BJ (cell line): Measurements from ENCODE around the gene KIF3B. TPM values are rescaled to one million over a fixed set of nuclear protein-coding genes. Genes with fewer than 3 reads are reported as not detected.

Experiments
- CTCF ChIA-PET: fragments of 350-600 bp; formaldehyde crosslinking; extraction: SDS; loops from one replicate; lab custom pipeline; 2021; ENCODE audit warnings: antibody characterized with exemption, inconsistent platforms; lab: Yijun Ruan, JAX
- POLR2A ChIA-PET: fragments of 300-600 bp; sonication (Branson Sonifier 250); formaldehyde crosslinking; extraction: SDS; loops from one replicate; lab custom pipeline; 2021; ENCODE audit warnings: antibody characterized with exemption; lab: Charles Lee
- DNase-seq: peaks from one replicate; pipeline ENCODE4 v3.0.0-alpha.2; 2011; ENCODE audit warnings: low read depth
- H3K27me3 ChIP-seq: 2 replicates; pipeline ENCODE4 v1.6.0; 2011; ENCODE audit warnings: low read length; ENCODE audit not compliant: control insufficient read depth, insufficient read depth
- H3K36me3 ChIP-seq: 2 replicates; pipeline ENCODE4 v1.5.1; 2011; ENCODE audit warnings: low read length; ENCODE audit not compliant: control insufficient read depth, insufficient read depth
- H3K4me3 ChIP-seq: 2 replicates; pipeline ENCODE4 v1.5.1; 2011; ENCODE audit warnings: low read depth, mild to moderate bottlenecking, control low read depth, low read length
- polyA plus RNA-seq: library from polyadenylated mRNA; depleted of rRNA; stranded (reverse); fragments of >200 nt; gene quantifications from 2 replicates; pipeline ENCODE4 v1.2.3, GENCODE V29; 2011
- TF ChIP-seq, protein P1 (sequence below): IDR thresholded peaks from 2 replicates; pipeline ENCODE4 v1.5.1; 2011; ENCODE audit warnings: low read depth, mild to moderate bottlenecking, control low read depth, inconsistent platforms, low read length, moderate library complexity; ENCODE audit not compliant: insufficient read depth

Gene KIF3B
- polyA plus RNA-seq, 1 experiment = 20.9 TPM

DNA sequence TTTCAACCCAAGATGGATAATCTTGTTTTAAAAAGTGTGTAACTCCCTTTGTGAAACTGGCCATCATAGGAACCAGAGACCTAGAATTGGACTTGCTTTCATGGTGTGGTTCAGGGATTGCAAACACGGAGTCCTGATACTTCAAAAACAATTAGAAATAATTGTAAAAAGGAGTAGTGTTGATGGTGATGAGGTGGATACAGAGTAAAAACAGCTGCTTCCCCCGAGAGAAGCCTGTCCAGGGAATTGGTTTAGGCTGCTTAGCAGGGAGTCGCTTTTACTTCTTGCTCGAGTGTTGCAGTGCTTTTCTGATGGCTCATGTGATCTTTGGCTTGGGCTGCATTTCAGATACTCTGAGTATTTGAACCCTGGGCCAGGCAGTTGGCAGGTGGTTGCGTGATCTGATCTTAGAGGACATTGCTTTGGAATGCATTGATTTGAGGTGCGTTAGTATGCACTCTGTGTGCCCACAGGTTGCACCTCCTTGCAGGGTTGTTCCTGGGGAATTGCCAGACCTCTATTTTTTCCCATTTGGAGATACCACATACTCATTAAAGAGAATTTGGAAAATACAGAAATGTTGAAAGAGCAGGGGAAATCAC lies 19.5 kb downstream of the KIF3B start:
- CTCF ChIA-PET = interaction anchor here (0.6 kb wide), 1 partner anchor 56 kb away, joined by 5 read pairs; no protein-coding TSS in a partner anchor
- POLR2A ChIA-PET = no interaction called here
- TF ChIP-seq, protein P1, sequence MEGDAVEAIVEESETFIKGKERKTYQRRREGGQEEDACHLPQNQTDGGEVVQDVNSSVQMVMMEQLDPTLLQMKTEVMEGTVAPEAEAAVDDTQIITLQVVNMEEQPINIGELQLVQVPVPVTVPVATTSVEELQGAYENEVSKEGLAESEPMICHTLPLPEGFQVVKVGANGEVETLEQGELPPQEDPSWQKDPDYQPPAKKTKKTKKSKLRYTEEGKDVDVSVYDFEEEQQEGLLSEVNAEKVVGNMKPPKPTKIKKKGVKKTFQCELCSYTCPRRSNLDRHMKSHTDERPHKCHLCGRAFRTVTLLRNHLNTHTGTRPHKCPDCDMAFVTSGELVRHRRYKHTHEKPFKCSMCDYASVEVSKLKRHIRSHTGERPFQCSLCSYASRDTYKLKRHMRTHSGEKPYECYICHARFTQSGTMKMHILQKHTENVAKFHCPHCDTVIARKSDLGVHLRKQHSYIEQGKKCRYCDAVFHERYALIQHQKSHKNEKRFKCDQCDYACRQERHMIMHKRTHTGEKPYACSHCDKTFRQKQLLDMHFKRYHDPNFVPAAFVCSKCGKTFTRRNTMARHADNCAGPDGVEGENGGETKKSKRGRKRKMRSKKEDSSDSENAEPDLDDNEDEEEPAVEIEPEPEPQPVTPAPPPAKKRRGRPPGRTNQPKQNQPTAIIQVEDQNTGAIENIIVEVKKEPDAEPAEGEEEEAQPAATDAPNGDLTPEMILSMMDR = no peak

DNA sequence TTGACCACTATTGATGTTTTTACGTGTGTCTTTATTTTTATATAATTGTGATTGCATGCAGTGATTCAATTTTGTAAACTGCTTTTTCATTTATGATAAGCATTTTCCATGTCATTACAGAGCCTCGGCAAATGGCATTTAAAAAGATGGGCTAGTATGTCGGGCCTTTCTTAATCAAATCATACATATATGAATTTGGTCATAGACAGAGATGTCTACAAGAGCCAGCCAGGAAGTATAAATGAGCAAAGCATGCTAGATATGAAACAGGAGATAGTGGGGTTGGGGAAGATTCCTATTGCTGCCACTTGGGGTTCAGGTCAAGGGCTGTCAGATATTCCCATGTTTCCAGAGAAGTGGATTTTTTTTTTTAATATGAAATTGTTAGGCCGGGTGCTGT lies 20.0 kb downstream of the KIF3B start:
- Histone ChIP-seq H3K27me3 (no peaks in the 10 kb centered on the region), H3K36me3 (no peaks in the 10 kb centered on the region), H3K4me3 (no peak overlapping the region)
- DNase-seq = no peak
- TF ChIP-seq, protein P1 = no peak
- ChIA-PET POLR2A (no interaction called here), CTCF (no interaction called here)

More for the DNA sequence above, 19.5 kb downstream of the KIF3B start:
- Histone ChIP-seq H3K4me3 (no peak overlapping the region), H3K27me3 (no peaks in the 10 kb centered on the region), H3K36me3 (no peaks in the 10 kb centered on the region)
- DNase-seq = no peak

DNA sequence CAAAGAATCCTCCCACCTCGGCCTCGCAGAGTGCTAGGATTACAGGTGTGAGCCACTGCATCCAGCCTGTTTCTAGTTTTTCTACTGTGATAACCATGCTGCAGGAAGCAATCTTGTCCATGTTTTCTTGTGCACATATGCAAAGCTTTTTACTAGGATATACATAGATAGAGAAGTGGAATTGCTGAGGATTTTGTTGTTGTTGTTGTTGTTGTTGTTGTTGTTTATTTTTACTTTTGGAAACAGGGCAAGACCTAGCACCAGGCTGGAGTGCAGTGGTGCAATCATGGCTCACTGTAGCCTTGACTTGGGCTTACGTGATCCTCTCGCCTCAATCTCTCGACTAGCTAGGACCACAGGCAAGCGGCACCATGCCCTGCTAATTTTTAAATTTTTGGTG lies 23.2 kb downstream of the KIF3B start:
- H3K27me3 ChIP-seq = no peaks in the 10 kb centered on the region
- ChIA-PET CTCF (no interaction called here), POLR2A (no interaction called here)
- no peak for DNase-seq
- H3K36me3 ChIP-seq = no peaks in the 10 kb centered on the region
- H3K4me3 ChIP-seq = no peak overlapping the region
- TF ChIP-seq, protein P1 = no peak

DNA sequence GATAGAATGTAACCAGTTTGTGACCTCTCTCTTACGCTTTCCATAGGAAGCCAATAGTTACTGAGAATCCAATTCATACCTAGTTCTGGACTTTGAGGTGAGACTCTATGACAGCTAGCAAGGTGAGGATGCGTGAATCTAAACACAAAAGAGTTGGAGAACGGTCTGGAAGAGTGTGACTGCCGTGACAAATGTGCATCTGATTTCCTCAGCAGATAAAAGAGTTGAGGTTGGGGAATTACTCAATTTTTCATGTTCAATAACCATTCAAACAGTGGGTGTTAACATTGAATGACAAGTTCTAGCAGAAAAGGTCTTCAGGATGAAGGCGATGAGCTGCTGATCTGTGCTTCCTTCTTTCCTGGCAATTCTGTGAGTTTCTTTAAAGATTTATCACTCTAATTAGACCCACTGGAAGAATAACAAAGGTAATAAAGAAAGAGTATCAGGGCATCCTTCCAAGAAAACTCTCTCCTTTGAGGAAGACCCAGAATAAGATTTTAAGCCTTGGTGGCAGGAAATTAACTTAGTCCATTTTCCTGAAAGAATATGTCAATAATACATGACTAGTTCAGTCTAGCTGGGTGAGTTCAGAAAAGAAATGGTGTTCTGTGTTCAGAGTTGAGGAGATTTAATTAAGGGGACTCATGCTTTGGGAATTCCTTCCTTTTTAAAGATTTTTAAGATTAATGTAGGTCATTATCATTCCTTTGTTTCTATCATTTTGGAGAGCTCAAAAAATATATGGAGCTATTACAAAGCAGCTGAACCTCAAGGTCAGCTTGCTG lies 24.5 kb downstream of the KIF3B start:
- no peak for DNase-seq
- POLR2A ChIA-PET = no interaction called here
- TF ChIP-seq, protein P1 = no peak
- Histone ChIP-seq H3K4me3 (no peak overlapping the region), H3K36me3 (no peaks in the 10 kb centered on the region), H3K27me3 (no peaks in the 10 kb centered on the region)
- CTCF ChIA-PET = interaction anchor here (1.2 kb wide), 1 partner anchor 10 kb away, joined by 3 read pairs; no protein-coding TSS in a partner anchor

DNA sequence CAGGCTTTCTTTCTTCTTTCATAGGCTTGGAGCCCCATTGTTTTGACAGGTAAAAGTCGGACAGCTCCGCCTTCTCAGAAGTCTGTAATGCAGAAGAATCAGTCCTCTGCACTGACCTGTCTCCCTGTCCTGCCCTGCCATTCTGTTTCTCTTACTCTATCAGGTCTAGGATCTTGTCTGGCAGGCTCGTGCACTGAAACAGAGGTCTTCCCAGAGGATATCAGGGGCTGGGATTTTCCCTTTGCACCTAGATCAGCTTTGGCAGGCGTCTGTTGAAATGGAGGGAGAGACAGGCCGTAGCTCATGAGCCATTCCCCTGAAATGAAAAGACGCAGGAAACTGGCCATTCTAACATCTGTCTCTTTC lies 25.0 kb downstream of the KIF3B start:
- CTCF ChIA-PET = interaction anchor here (1.2 kb wide), 1 partner anchor 11 kb away, joined by 3 read pairs; no protein-coding TSS in a partner anchor
- Histone ChIP-seq H3K4me3 (no peak overlapping the region), H3K27me3 (no peaks in the 10 kb centered on the region), H3K36me3 (no peaks in the 10 kb centered on the region)
- DNase-seq = no peak
- TF ChIP-seq, protein P1 = no peak
- POLR2A ChIA-PET = no interaction called here
